Measurements from ENCODE around the gene ADAMTS16.

The ADAMTS16 gene

GRCh38 chr5:5285906-5286305, 145.8 kb downstream of the ADAMTS16 start:
- TF ChIP-seq GATA2 (IDR thresholded peaks at IDR 0.05; ENCODE audit: low read depth, low read length) (no peak), GATA3 (IDR thresholded peaks at IDR 0.05; ENCODE audit: low read depth, low read length) (no peak)

DNA sequence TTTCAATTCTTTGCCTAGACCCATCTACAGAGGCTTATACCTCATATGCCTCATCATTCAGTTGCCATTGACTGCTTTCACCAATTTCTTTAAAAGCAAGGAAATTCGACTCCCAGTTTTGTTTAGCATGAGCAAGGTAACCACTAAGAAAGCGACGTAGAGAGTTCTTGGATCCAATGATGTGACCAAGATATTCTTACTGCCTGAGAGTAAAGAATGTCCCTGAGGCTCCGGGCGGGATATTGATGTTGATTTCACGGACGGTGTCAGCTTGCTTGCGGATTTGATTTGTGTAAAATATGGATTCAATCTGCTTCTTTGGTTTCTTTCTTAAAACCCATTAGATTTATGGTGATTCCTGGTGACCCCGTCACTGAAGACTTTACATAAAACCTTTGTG, 147.3 kb downstream of the ADAMTS16 start:
- no peak for TF ChIP-seq GATA2 (IDR thresholded peaks at IDR 0.05; ENCODE audit: low read depth, low read length)
- no peak for TF ChIP-seq GATA3 (IDR thresholded peaks at IDR 0.05; ENCODE audit: low read depth, low read length)

DNA sequence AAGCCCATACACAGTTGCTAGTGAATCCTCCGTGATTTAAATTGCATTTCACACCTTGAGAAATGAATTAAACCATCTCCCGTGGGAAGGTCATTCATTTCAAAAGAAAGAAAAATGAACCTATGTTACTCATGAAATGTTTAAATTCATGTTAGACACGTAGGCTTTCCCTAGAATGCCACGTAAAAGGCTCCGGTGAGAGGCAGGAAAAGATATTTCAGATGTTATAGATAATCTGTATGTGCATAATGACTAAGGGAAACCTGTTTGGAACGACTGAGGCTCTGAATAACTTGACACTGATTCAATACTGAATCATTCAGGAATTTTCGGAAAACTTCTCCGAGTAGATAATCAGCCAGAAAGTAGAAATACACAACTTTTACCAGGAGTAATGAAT, 148.1 kb downstream of the ADAMTS16 start:
- no peak for TF ChIP-seq GATA3 (IDR thresholded peaks at IDR 0.05; ENCODE audit: low read depth, low read length)
- no peak for TF ChIP-seq GATA2 (IDR thresholded peaks at IDR 0.05; ENCODE audit: low read depth, low read length)

GRCh38 chr5:5289537-5289936, 149.4 kb downstream of the ADAMTS16 start:
- TF ChIP-seq GATA3 (IDR thresholded peaks at IDR 0.05; ENCODE audit: low read depth, low read length) (no peak), GATA2 (IDR thresholded peaks at IDR 0.05; ENCODE audit: low read depth, low read length) (no peak)

GRCh38 chr5:5290674-5291334, 150.7 kb downstream of the ADAMTS16 start:
- TF ChIP-seq GATA2 (IDR thresholded peaks at IDR 0.05; ENCODE audit: low read depth, low read length) (no peak), GATA3 (IDR thresholded peaks at IDR 0.05; ENCODE audit: low read depth, low read length) (no peak)

DNA sequence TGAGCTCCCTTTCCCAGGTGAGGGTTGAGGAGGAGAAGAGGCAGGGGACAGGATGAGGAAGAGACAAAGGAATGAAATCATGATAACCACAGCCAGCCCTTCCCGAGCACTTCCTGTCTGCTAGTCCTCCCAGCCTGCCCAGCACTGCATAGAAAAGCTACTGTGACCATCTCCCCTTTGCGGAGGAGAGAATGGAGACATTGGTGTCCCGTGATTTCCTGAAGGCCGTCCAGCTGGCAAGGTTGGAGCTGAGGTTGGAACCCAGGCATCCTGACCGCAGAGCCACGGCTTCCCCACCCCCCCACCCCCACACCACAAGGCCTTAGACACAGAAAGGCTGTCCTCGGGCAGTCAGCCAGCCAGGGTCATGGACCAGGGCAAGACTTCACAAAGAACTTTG, 151.2 kb downstream of the ADAMTS16 start:
- TF ChIP-seq GATA3 (IDR thresholded peaks at IDR 0.05; ENCODE audit: low read depth, low read length), result no peak

- no peak for TF ChIP-seq GATA3 (IDR thresholded peaks at IDR 0.05; ENCODE audit: low read depth, low read length)
- TF ChIP-seq GATA2 (IDR thresholded peaks at IDR 0.05; ENCODE audit: low read depth, low read length), result no peak
Observed at GRCh38 chr5:5293029-5293428, 152.9 kb downstream of the ADAMTS16 start.

GRCh38 chr5:5294429-5294828, 154.3 kb downstream of the ADAMTS16 start:
- TF ChIP-seq GATA3 (IDR thresholded peaks at IDR 0.05; ENCODE audit: low read depth, low read length) (no peak), GATA2 (IDR thresholded peaks at IDR 0.05; ENCODE audit: low read depth, low read length) (no peak)

GRCh38 chr5:5295351-5295750, 155.2 kb downstream of the ADAMTS16 start:
- no peak for TF ChIP-seq GATA3 (IDR thresholded peaks at IDR 0.05; ENCODE audit: low read depth, low read length)
- no peak for TF ChIP-seq GATA2 (IDR thresholded peaks at IDR 0.05; ENCODE audit: low read depth, low read length)

- no peak for TF ChIP-seq GATA3 (IDR thresholded peaks at IDR 0.05; ENCODE audit: low read depth, low read length)
Observed at GRCh38 chr5:5296051-5296450, 155.9 kb downstream of the ADAMTS16 start.

GRCh38 chr5:5297432-5298067, 157.4 kb downstream of the ADAMTS16 start:
- TF ChIP-seq GATA2 (IDR thresholded peaks at IDR 0.05; ENCODE audit: low read depth, low read length) (peak; percentile 82), GATA3 (IDR thresholded peaks at IDR 0.05; ENCODE audit: low read depth, low read length) (peak; percentile 47; the same call in 1 of the 2 replicates)

GRCh38 chr5:5298068-5298633, 158.0 kb downstream of the ADAMTS16 start:
- TF ChIP-seq GATA3 (IDR thresholded peaks at IDR 0.05; ENCODE audit: low read depth, low read length), result no peak

GRCh38 chr5:5298841-5299541, 158.9 kb downstream of the ADAMTS16 start:
- TF ChIP-seq GATA2 (IDR thresholded peaks at IDR 0.05; ENCODE audit: low read depth, low read length), result peak; percentile 97
- TF ChIP-seq GATA3 (IDR thresholded peaks at IDR 0.05; ENCODE audit: low read depth, low read length), result peak; percentile 86; the same call in 1 of the 2 replicates

- TF ChIP-seq GATA3 (IDR thresholded peaks at IDR 0.05; ENCODE audit: low read depth, low read length) (no peak), GATA2 (IDR thresholded peaks at IDR 0.05; ENCODE audit: low read depth, low read length) (no peak)
Observed at GRCh38 chr5:5301176-5301575, 161.0 kb downstream of the ADAMTS16 start.

DNA sequence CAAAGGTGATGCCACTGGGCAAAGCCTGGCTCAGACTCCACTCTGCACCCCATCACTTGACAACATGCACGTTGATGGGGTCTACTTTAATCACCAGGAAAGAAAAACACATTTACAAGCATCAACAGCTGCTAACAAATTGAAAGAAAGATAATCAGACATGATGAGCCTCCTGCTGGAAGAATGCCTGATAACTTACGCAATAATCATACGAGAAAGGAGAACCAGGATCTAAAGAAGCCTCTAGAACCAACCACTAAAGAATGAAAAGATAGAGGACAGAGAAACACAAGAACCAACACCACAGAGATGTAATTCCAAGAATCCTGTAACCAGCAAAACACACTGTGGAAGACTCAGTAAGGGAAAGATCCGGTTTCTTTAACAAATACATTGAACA, 162.1 kb downstream of the ADAMTS16 start:
- TF ChIP-seq GATA3 (IDR thresholded peaks at IDR 0.05; ENCODE audit: low read depth, low read length) (no peak), GATA2 (IDR thresholded peaks at IDR 0.05; ENCODE audit: low read depth, low read length) (no peak)

All from SH-SY5Y (cell line).